Endothelial cell of umbilical vein (primary cell): ENCODE measurements around the gene FNBP1. TPM values are rescaled to one million over a fixed set of nuclear protein-coding genes. Genes with fewer than 3 reads are reported as not detected.

Source experiments
- BruUV-seq: library from RNA; stranded (reverse); fragments of 400-500 nt; replicated peaks from 2 replicates; lab custom pipeline; 2021; lab: Mats Ljungman, UMichigan
- CTCF ChIA-PET: fragments of 300-600, 350-600 bp; sonication (Branson Sonifier 250); formaldehyde crosslinking; loops from one replicate; lab custom pipeline; 2021; ENCODE audit warnings: antibody characterized with exemption, inconsistent platforms; lab: Charles Lee
- POLR2A ChIA-PET: fragments of 300-600, 350-600 bp; sonication (Branson Sonifier 250); formaldehyde crosslinking; loops from one replicate; lab custom pipeline; 2021; ENCODE audit warnings: antibody characterized with exemption, inconsistent platforms; lab: Charles Lee
- DNase-seq: peaks from one replicate; pipeline ENCODE4 v3.0.0-alpha.2; 2011; ENCODE audit warnings: low read depth, low spot score
- FAIRE-seq: peaks from 2 replicates; lab custom pipeline; 2011; peaks lifted over from hg19 to GRCh38; lab: Jason Lieb, UNC
- H2AFZ ChIP-seq: 2 replicates; pipeline ENCODE4 v1.6.0; 2012; ENCODE audit warnings: low read depth, low read length, control low read depth, inconsistent platforms
- H3K27ac ChIP-seq: 2 replicates; pipeline ENCODE4 v1.5.1; 2011; ENCODE audit warnings: low read depth, mild to moderate bottlenecking, control low read depth, low read length, moderate library complexity; ENCODE audit not compliant: insufficient read depth
- H3K27me3 ChIP-seq, 2 experiments: 2 replicates each; pipeline versions ENCODE4 v1.6.0 to v1.6.1; 2011; ENCODE audit warnings: low read length in 2 of 2, mixed read lengths in 1 of 2; ENCODE audit not compliant: control insufficient read depth in 2 of 2, insufficient read depth in 2 of 2
- H3K36me3 ChIP-seq, 2 experiments: 2 replicates in 1 of 2; 3 replicates in 1 of 2; pipeline ENCODE4 v1.5.1; 2011; ENCODE audit warnings: low read length in 2 of 2, mild to moderate bottlenecking in 1 of 2, moderate library complexity in 1 of 2; ENCODE audit not compliant: control insufficient read depth in 2 of 2, insufficient read depth in 2 of 2; ENCODE audit errors: extremely low read depth in 1 of 2
- H3K4me1 ChIP-seq: 3 replicates; pipeline ENCODE4 v1.5.1; 2011; ENCODE audit warnings: mild to moderate bottlenecking, low read length; ENCODE audit not compliant: control insufficient read depth, insufficient read depth; ENCODE audit errors: extremely low read depth
- H3K4me2 ChIP-seq: 2 replicates; pipeline ENCODE4 v1.6.1; 2011; ENCODE audit warnings: low read length, control low read depth, mixed read lengths; ENCODE audit not compliant: insufficient read depth
- H3K4me3 ChIP-seq, 3 experiments: fragments of 200-600 bp in 1 of 3; sonication (generic), shearing (Covaris generic) in 1 of 3; replicated peaks in 1 of 3; 2 replicates each; pipeline ENCODE4 v1.5.1; 2011 to 2016; ENCODE audit warnings: control low read depth in 3 of 3, low read length in 3 of 3, mild to moderate bottlenecking in 2 of 3, inconsistent platforms in 1 of 3, low read depth in 1 of 3, moderate library complexity in 1 of 3; ENCODE audit not compliant: insufficient read depth in 1 of 3
- H3K79me2 ChIP-seq: 2 replicates; pipeline ENCODE4 v1.6.0; 2012; ENCODE audit warnings: low read length, inconsistent platforms; ENCODE audit not compliant: control insufficient read depth, insufficient read depth
- H3K9ac ChIP-seq: replicated peaks from 2 replicates; pipeline ENCODE3; 2011; ENCODE audit warnings: low read length, control low read depth; ENCODE audit not compliant: insufficient read depth; ENCODE audit errors: extremely low read depth
- H3K9me1 ChIP-seq: replicated peaks from 3 replicates; pipeline ENCODE4 v1.6.0; 2011; ENCODE audit warnings: mild to moderate bottlenecking, low read length; ENCODE audit not compliant: control insufficient read depth, insufficient read depth; ENCODE audit errors: extremely low read depth
- H3K9me3 ChIP-seq: replicated peaks from 2 replicates; pipeline ENCODE4 v1.5.1; 2012; ENCODE audit warnings: low read length, inconsistent platforms; ENCODE audit not compliant: control insufficient read depth, insufficient read depth
- H4K20me1 ChIP-seq: replicated peaks from 2 replicates; pipeline ENCODE3; 2011; ENCODE audit warnings: mild to moderate bottlenecking, low read length; ENCODE audit not compliant: control insufficient read depth, insufficient read depth; ENCODE audit errors: extremely low read depth
- CTCF ChIP-seq, 2 donors: IDR thresholded peaks; 1 replicate in 1 of 2; 2 replicates in 1 of 2; pipeline ENCODE4 v1.5.1; 2011; ENCODE audit warnings: low read length in 2 of 2, mild to moderate bottlenecking in 2 of 2, moderate library complexity in 2 of 2, control low read depth in 1 of 2, inconsistent platforms in 1 of 2, low read depth in 1 of 2; ENCODE audit not compliant: insufficient read depth in 1 of 2; ENCODE audit errors: extremely low read depth in 1 of 2
- EZH2 ChIP-seq: IDR thresholded peaks from 2 replicates; pipeline ENCODE4 v1.6.1; 2012; ENCODE audit warnings: borderline replicate concordance, low read depth, mild to moderate bottlenecking, moderate library complexity, low read length, inconsistent platforms; ENCODE audit not compliant: severe bottlenecking
- FOS ChIP-seq: IDR thresholded peaks from 2 replicates; pipeline ENCODE4 v1.6.1; 2011; ENCODE audit warnings: mild to moderate bottlenecking, low read length, moderate library complexity, borderline replicate concordance; ENCODE audit not compliant: insufficient read depth
- MAX ChIP-seq: IDR thresholded peaks from 2 replicates; pipeline ENCODE4 v1.6.1; 2011; ENCODE audit not compliant: insufficient read depth, insufficient read length
- MYC ChIP-seq: IDR thresholded peaks from one replicate; pipeline ENCODE4 v1.6.1; 2011; ENCODE audit warnings: mild to moderate bottlenecking, low read depth, low read length
- dilution Hi-C: fragments of 300-500 bp; cut with MboI; formaldehyde crosslinking; loops from one replicate; pipeline ENCODE4 v1.15.0; 2019; ENCODE audit warnings: low sequenced_read_pairs; ENCODE audit not compliant: extremely low pct_ligation_motif_present
- intact Hi-C: fragments of 100-400 bp; cut with micrococcal nuclease; formaldehyde crosslinking; loops from one replicate; pipeline ENCODE4 v1.10.0; 2022
- polyA plus RNA-seq, 4 experiments: library from polyadenylated mRNA; depleted of rRNA in 3 of 4; stranded (reverse) in 3 of 4; unstranded in 1 of 4; fragments of >200 nt; gene quantifications; 2 replicates each; pipeline versions ENCODE4 v1.2.1 to v1.2.3, GENCODE V29; 2011 to 2012; ENCODE audit warnings: missing spikeins in 1 of 4
- total RNA-seq: library from RNA; stranded (reverse); gene quantifications from 2 replicates; pipeline ENCODE4 v1.2.3, GENCODE V29; 2021

FNBP1 gene
- total and polyA plus RNA-seq, 2 donors (not counting 3 experiments of a cell fraction or from before 2014, with no cell fraction given) = 10.9 to 43.9 TPM

DNA sequence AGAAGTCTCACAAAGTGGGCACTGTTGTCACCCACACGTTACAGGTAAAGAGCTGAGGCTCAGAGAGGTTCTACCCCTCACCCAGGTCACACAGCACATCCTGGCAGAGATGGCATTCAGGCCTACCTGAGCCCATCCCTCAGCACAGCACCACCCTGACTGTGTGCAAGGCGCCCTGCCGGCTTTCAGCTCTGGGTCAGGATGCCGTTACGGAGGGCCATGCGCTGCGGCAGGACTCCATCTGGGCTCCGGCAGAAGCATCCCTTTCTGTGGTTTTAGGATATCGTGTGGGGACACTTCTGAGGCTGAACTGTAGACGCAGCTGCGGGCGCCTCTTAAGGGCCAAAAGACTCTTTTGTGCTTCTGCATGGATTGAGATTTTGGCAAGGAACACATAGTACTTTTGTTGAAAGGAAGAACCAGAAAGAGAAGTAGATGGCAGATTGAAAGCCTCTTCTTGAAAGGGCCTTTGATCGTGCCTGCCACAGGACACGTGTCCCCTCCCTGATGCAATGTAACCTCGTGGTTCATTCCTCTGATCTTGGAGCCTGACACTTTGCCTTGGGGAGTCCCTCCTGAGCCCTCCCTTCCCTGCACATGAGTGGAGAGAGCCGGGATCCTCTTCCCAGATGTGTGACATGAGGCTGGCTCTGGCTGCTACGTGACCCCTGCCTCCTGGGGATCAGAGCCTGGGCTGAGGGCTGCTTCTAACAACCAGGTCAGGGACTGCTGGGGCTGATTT, 176.4 kb downstream of the FNBP1 start:
- Histone ChIP-seq H4K20me1 (no peaks in the 10 kb centered on the region), H3K9me3 (no peaks in the 10 kb centered on the region), H3K27me3 (no peaks in the 10 kb centered on the region), H3K4me2 (no peak overlapping the region), H3K9ac (no peak overlapping the region), H3K27ac (no peak overlapping the region), H3K4me3 (no peak overlapping the region), H3K9me1 (no peaks in the 10 kb centered on the region), H3K79me2 (no peaks in the 10 kb centered on the region), H3K36me3 (peaks cover 3 to 8% of the 10 kb centered on the region in 2 experiments), H2AFZ (no peak overlapping the region), H3K4me1 (no peaks in the 10 kb centered on the region)
- DNase-seq = no peak
- no peak for TF ChIP-seq EZH2
- TF ChIP-seq MAX = no peak
- TF ChIP-seq CTCF (IDR thresholded peaks at IDR 0.05; ENCODE audit: extremely low read depth in 1 of 2, insufficient read depth in 1 of 2, low read depth in 1 of 2, low read length in 2 of 2) = no peak
- TF ChIP-seq FOS = no peak
- TF ChIP-seq MYC = no peak
- no TSS peak for BruUV-seq
- ChIA-PET CTCF (interaction anchor here (0.6 to 1.3 kb wide), 2 partner anchors 9 to 243 kb away, joined by 3 read pairs; no protein-coding TSS in a partner anchor), POLR2A (no interaction called here)
- intact Hi-C loops = no loop called here
- no peak for FAIRE-seq
- dilution Hi-C loops = no loop called here
